ENCODE measurements around the gene FKBP9. TPM values are rescaled to one million over a fixed set of nuclear protein-coding genes. Genes with fewer than 3 reads are reported as not detected.

Gene FKBP9
- total and polyA plus RNA-seq, 2 donors (not counting 3 experiments of a cell fraction or from before 2014, with no cell fraction given) = 88.7 to 124 TPM

DNA sequence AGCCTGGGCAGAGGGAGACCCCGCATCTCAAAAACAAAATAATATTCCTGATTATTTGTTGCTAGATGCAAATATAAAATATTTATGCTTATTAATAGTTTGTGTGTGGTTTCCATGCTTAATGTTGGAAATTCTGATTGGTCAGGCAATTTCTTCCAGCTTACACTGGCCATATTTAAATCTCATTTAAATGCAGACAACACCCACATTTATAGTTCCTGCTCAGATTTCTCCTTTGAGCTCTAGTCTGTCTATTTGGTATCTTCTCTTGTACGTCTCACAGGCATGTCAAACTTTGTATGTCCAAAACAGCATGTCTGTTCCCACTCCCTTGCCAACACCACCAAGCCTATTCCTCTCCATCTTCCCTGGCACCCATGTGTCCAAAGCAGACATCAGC, 52.5 kb downstream of the FKBP9 start:
- H2AFZ ChIP-seq (ENCODE audit: low read depth, low read length) = no peak overlapping the region
- no peak overlapping the region for H3K4me2 ChIP-seq (ENCODE audit: insufficient read depth, low read length)
- H3K4me3 ChIP-seq (replicated peaks in 1 of 3; ENCODE audit: insufficient read depth in 1 of 3, low read depth in 1 of 3, low read length in 3 of 3) = no peak overlapping the region
- ChIA-PET POLR2A (no interaction called here), CTCF (interaction anchor here (0.9 to 1.2 kb wide), 2 partner anchors 40 to 164 kb away, joined by 3 read pairs; no protein-coding TSS in a partner anchor)
- H3K4me1 ChIP-seq (ENCODE audit: control insufficient read depth, extremely low read depth, insufficient read depth, low read length) = no peaks in the 10 kb centered on the region
- no TSS peak for BruUV-seq (replicated peaks)
- TF ChIP-seq GATA2 (IDR thresholded peaks at IDR 0.05; ENCODE audit: insufficient read depth, insufficient read length, low read depth, low read length) (no peak), POLR2AphosphoS5 (IDR thresholded peaks at IDR 0.05; ENCODE audit: insufficient read depth, low read depth, low read length) (no peak), EZH2 (IDR thresholded peaks at IDR 0.05; ENCODE audit: borderline replicate concordance, low read depth, low read length, severe bottlenecking) (no peak), MYC (IDR thresholded peaks at IDR 0.05; ENCODE audit: low read depth, low read length) (no peak), FOS (IDR thresholded peaks at IDR 0.05; ENCODE audit: borderline replicate concordance, insufficient read depth, low read length) (no peak), POLR2A (IDR thresholded peaks at IDR 0.05; ENCODE audit: low read depth, low read length) (no peak), JUN (IDR thresholded peaks at IDR 0.05; ENCODE audit: borderline replicate concordance, insufficient read depth, insufficient read length, low read depth) (no peak)
- TF ChIP-seq, protein P1, sequence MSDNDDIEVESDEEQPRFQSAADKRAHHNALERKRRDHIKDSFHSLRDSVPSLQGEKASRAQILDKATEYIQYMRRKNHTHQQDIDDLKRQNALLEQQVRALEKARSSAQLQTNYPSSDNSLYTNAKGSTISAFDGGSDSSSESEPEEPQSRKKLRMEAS (IDR thresholded peaks at IDR 0.05; ENCODE audit: insufficient read depth, insufficient read length) = no peak
- TF ChIP-seq, protein P2, sequence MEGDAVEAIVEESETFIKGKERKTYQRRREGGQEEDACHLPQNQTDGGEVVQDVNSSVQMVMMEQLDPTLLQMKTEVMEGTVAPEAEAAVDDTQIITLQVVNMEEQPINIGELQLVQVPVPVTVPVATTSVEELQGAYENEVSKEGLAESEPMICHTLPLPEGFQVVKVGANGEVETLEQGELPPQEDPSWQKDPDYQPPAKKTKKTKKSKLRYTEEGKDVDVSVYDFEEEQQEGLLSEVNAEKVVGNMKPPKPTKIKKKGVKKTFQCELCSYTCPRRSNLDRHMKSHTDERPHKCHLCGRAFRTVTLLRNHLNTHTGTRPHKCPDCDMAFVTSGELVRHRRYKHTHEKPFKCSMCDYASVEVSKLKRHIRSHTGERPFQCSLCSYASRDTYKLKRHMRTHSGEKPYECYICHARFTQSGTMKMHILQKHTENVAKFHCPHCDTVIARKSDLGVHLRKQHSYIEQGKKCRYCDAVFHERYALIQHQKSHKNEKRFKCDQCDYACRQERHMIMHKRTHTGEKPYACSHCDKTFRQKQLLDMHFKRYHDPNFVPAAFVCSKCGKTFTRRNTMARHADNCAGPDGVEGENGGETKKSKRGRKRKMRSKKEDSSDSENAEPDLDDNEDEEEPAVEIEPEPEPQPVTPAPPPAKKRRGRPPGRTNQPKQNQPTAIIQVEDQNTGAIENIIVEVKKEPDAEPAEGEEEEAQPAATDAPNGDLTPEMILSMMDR (IDR thresholded peaks at IDR 0.05; ENCODE audit: extremely low read depth in 1 of 2, insufficient read depth in 1 of 2, low read depth in 1 of 2, low read length in 2 of 2) = no peak
- H3K27ac ChIP-seq (ENCODE audit: insufficient read depth, low read depth, low read length) = no peak overlapping the region
- H4K20me1 ChIP-seq (replicated peaks; ENCODE audit: control insufficient read depth, extremely low read depth, insufficient read depth, low read length) = no peaks in the 10 kb centered on the region
- no peak overlapping the region for H3K9ac ChIP-seq (replicated peaks; ENCODE audit: extremely low read depth, insufficient read depth, low read length)
- dilution Hi-C loops (cut with MboI; ENCODE audit: extremely low pct_ligation_motif_present, low sequenced_read_pairs) = no loop called here
- intact Hi-C loops (cut with micrococcal nuclease) = no loop called here
- H3K27me3 ChIP-seq (ENCODE audit: control insufficient read depth in 2 of 2, insufficient read depth in 2 of 2, low read length in 2 of 2) = no peaks in the 10 kb centered on the region
- DNase-seq (ENCODE audit: low read depth, low spot score) = no peak
- H3K9me3 ChIP-seq (replicated peaks; ENCODE audit: control insufficient read depth, insufficient read depth, low read length) = no peaks in the 10 kb centered on the region
- FAIRE-seq = no peak
- peaks cover 2 to 3% of the 10 kb centered on the region in 2 experiments for H3K36me3 ChIP-seq (ENCODE audit: control insufficient read depth in 2 of 2, extremely low read depth in 1 of 2, insufficient read depth in 2 of 2, low read length in 2 of 2)
- H3K79me2 ChIP-seq (ENCODE audit: control insufficient read depth, insufficient read depth, low read length) = no peaks in the 10 kb centered on the region
- no peaks in the 10 kb centered on the region for H3K9me1 ChIP-seq (replicated peaks; ENCODE audit: control insufficient read depth, extremely low read depth, insufficient read depth, low read length)

All from endothelial cell of umbilical vein (primary cell).